ENCODE data around the gene LRRC32. TPM values are rescaled to one million over a fixed set of nuclear protein-coding genes. Genes with fewer than 3 reads are reported as not detected.
A peak's percentile ranks its signal among the peaks of the same experiment; 100 is the strongest.

The LRRC32 gene
- total RNA-seq, 4 donors from 2014 or later = 10.0 to 121 (median 17.5) TPM

DNA sequence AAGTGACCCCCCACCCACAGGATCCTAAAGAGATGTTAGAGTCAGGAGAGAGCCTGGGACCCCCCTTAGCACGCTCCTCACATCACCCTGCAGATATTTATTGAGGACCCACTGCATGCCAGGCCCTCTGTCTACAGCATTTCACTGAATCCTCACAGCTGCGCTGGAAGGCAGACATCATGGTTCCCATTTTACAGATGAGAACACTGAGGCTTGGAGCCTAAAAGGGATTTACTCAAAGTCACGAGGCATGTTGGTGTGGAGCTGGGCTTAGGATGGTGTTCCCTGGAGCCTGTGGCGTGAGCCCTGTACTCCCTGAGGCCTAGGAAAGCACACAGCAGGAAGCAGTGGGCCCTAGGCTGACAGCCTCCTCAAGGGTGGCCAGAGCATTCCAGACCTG, 39.2 kb upstream of the LRRC32 start:
- Histone ChIP-seq H3K27me3 (no peaks in the 10 kb centered on the region), H3K27ac (peak overlapping the region; percentile 7 to 43), H3K4me1 (no peaks in the 10 kb centered on the region), H3K36me3 (no peaks in the 10 kb centered on the region), H3K9me3 (no peaks in the 10 kb centered on the region), H3K4me3 (no peak overlapping the region)
- intact Hi-C loops (cut with DNase I; ENCODE audit: low total_unique reads) = no loop called here
- TF ChIP-seq POLR2A (IDR thresholded peaks at IDR 0.05) = no peak
- TF ChIP-seq, protein P1, sequence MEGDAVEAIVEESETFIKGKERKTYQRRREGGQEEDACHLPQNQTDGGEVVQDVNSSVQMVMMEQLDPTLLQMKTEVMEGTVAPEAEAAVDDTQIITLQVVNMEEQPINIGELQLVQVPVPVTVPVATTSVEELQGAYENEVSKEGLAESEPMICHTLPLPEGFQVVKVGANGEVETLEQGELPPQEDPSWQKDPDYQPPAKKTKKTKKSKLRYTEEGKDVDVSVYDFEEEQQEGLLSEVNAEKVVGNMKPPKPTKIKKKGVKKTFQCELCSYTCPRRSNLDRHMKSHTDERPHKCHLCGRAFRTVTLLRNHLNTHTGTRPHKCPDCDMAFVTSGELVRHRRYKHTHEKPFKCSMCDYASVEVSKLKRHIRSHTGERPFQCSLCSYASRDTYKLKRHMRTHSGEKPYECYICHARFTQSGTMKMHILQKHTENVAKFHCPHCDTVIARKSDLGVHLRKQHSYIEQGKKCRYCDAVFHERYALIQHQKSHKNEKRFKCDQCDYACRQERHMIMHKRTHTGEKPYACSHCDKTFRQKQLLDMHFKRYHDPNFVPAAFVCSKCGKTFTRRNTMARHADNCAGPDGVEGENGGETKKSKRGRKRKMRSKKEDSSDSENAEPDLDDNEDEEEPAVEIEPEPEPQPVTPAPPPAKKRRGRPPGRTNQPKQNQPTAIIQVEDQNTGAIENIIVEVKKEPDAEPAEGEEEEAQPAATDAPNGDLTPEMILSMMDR (IDR thresholded peaks at IDR 0.05) = no peak
- DNase-seq = no peak

DNA sequence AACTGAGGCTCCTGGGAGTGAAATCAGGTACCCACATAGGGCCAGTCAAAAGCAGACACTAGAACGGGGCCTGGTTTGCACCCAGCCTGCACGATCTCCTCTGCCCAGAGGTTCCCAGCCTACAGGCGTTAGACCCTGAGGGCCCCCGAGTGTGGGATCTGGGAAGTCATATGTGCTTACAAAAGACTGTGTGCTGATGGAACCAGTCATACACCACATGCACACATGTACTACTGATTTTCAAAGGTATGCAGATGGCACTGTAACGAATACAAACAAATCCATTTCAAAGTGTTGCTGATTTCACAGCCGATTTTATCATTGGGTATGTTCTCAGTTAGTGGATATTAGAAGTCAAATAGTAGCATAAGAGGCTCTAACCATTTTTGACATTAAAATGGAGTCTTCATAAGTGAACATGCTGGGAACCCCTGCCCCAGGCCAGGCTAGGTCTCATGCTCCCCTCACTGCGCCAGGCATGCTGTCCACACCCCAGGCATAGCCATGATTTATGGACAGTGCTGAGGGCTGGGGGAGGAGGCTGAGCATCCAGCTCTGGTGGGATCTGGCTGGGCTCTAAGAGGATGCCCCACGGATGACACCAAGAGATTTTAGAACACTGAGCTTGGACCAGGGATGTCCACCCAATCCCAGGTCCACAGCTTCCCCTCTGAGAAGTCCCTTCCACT, 38.6 kb upstream of the LRRC32 start:
- Histone ChIP-seq H3K4me1 (no peaks in the 10 kb centered on the region), H3K4me3 (no peak overlapping the region), H3K36me3 (no peaks in the 10 kb centered on the region), H3K9me3 (no peaks in the 10 kb centered on the region), H3K27me3 (no peaks in the 10 kb centered on the region), H3K27ac (peak overlapping the region in 1 of 2 donors; percentile 43)
- DNase-seq = no peak
- no peak for TF ChIP-seq POLR2A (IDR thresholded peaks at IDR 0.05)
- TF ChIP-seq, protein P1 (IDR thresholded peaks at IDR 0.05) = no peak
- intact Hi-C loops (cut with DNase I; ENCODE audit: low total_unique reads) = no loop called here

DNA sequence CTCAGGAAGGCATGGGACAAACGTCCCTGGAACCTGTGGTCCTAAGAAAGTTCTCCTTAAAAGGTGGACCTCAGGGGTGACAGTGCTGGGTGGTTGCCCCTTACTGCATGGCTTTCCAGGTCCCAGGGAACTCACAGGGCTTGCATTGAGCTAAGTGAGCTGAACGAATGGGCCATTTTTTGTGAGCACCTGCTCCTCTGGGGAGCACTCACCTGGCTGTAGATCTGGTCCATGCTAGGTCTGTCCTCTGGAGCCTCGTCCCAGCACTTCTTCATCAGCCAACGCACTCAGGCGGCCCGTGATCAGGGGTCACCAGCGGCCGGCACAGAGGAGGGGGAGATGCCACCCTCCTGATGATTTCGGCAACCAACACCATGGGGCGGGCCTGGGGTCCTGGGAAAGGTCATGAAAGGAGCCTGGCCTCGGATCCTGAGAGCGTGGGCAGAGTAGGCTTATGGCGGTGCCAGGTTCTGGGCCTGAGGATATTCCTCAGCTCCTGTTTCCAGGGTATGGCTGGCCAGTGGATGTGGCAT, 36.8 kb upstream of the LRRC32 start:
- H3K9me3 ChIP-seq = no peaks in the 10 kb centered on the region
- H3K27ac ChIP-seq = no peak overlapping the region
- no peaks in the 10 kb centered on the region for H3K36me3 ChIP-seq
- TF ChIP-seq POLR2A (IDR thresholded peaks at IDR 0.05) = no peak
- TF ChIP-seq, protein P1 (IDR thresholded peaks at IDR 0.05) = no peak
- H3K4me3 ChIP-seq = no peak overlapping the region
- H3K27me3 ChIP-seq = no peaks in the 10 kb centered on the region
- H3K4me1 ChIP-seq = no peaks in the 10 kb centered on the region
- no peak for DNase-seq
- intact Hi-C loops (cut with DNase I; ENCODE audit: low total_unique reads) = no loop called here

DNA sequence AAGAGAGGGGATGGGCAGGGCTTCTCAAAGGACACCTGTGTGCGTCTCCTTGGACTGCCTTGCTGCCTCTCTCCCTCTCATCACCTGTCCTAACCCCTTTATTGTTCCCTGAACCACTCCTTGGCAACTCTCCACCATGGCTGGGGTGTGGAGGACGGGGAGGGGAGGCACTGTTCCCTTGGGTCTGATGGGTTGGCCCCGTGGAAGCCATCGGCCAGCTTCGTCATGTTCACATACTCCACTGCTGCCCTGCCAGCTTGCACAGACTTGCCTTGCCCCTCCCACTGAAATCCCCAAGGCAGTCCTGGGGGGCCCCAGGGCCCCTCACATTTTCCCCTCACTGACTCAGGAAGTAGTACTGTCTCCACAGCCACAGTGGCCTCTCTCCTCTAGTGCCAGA, 36.1 kb upstream of the LRRC32 start:
- no peaks in the 10 kb centered on the region for H3K36me3 ChIP-seq
- TF ChIP-seq POLR2A (IDR thresholded peaks at IDR 0.05) = no peak
- TF ChIP-seq, protein P1 (IDR thresholded peaks at IDR 0.05) = no peak
- no peaks in the 10 kb centered on the region for H3K4me1 ChIP-seq
- H3K27me3 ChIP-seq = no peaks in the 10 kb centered on the region
- H3K4me3 ChIP-seq = no peak overlapping the region
- intact Hi-C loops (cut with DNase I; ENCODE audit: low total_unique reads) = no loop called here
- DNase-seq = no peak
- H3K27ac ChIP-seq = no peak overlapping the region
- H3K9me3 ChIP-seq = no peaks in the 10 kb centered on the region

DNA sequence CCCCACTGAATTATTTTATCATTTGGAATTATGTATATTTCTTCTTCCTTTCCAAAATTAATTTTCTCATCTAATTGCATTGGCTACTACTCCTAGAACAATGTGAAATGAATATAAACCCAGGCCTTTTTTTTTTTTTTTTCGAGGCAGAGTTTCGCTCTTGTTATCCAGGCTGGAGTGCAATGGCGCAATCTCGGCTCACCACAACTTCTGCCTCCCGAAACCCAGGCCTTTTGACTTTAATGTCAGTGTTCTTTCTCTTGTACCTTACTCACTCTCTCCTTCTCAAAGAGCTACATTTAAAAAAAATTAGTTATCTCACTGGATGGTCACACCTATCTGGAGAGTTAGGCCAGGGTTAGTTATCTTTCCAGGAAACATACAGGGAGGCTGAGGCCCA, 35.3 kb upstream of the LRRC32 start:
- no peaks in the 10 kb centered on the region for H3K36me3 ChIP-seq
- no peak overlapping the region for H3K4me3 ChIP-seq
- H3K27me3 ChIP-seq = no peaks in the 10 kb centered on the region
- H3K9me3 ChIP-seq = no peaks in the 10 kb centered on the region
- no peak for TF ChIP-seq POLR2A (IDR thresholded peaks at IDR 0.05)
- TF ChIP-seq, protein P1 (IDR thresholded peaks at IDR 0.05) = no peak
- no peak overlapping the region for H3K27ac ChIP-seq
- no peaks in the 10 kb centered on the region for H3K4me1 ChIP-seq
- intact Hi-C loops (cut with DNase I; ENCODE audit: low total_unique reads) = no loop called here
- DNase-seq = no peak

Data from uterus (tissue), 4 donors.